Hepatic stellate cell (primary cell): ENCODE data around the gene BCAT1.
"Not testable (repeated sequence)": the region's sequence is repeated elsewhere in the genome, so short reads cannot be mapped to it uniquely, and the experiment has no call there.

ENCODE experiments used
- DNase-seq: peaks from one replicate; pipeline ENCODE4 v3.0.0; 2011; ENCODE audit warnings: low spot score

The BCAT1 gene

GRCh38 chr12:24898606-24899005, 50.3 kb downstream of the BCAT1 start:
- DNase-seq = no peak

DNA sequence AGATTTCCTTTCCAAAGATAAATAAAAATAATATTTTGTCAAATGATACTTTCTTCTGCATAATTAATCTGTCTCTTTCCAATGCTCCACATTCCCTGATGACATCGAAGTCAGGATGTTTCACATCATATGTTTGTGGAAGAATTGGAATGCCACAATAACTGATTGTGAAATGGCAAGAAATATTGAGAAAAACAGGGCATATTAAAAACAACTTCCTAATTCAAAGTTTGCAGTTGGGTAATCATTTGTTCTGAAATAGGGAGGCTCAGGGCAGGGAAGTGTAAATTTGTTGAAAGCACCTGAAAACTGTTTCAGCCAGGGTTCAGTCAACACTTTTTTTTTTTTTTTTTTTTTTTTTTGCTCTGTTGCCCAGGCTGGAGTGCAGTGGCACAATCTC, 50.7 kb downstream of the BCAT1 start:
- no peak for DNase-seq

DNA sequence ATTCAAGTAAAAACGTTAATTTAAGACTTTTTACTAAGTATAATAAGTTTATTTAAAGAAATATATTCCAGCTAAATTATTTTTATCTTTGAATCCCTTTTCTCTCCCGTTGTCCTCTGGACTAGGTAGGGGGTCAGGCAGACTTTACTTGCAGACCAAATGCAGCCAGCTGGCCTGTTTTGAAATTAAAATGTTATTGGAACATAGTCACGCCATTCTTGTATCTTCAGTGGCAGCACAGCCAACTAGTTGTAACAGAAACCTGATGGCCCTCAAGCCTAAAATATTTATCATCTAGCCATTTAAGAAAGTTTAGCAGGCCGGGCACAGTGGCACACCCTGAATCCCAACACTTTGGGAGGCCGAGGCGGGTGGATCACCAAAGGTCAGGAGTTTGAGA, 52.7 kb downstream of the BCAT1 start:
- DNase-seq = no peak

- peak; percentile 40 for DNase-seq
These were observed 53.3 kb downstream of the BCAT1 start for GRCh38 chr12:24895612-24896011.

- no peak for DNase-seq
These were observed 54.0 kb downstream of the BCAT1 start for GRCh38 chr12:24894879-24895278.

DNA sequence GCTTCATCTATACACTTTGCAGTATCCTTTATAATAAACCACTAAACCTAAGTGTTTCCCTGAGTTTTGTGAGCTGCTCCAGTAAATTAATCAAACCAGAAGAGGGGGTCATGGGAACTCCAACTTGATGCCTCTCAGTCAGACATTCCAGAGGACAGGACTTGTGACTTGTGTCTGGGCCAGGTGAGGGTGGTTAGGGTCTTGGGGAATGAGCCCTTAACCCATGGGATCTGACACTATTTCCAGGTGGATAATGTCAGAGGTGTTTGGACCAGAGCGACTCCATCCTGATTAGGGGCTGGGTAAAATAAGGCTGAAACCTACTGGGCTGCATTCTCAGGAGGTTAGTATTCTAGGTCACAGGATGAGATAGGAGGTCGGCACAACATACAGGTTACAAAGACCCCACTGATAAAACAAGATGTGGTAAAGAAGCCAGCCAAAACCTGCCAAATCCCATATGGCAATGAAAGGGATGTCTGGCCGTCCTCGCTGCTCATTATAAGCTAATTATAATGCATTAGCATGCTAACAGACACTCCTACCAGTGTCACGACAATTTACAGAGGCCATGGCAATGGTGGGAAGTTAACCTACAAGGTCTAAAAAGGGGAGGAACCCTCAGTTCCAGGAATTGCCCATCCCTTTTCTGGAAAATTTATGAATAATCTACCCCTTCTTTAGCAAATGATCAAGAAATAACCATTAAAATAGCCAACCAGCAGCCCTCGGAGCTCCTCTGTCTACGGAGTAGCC, 58.7 kb downstream of the BCAT1 start:
- DNase-seq = no peak

GRCh38 chr12:24889411-24889810, 59.5 kb downstream of the BCAT1 start:
- DNase-seq = no peak

GRCh38 chr12:24888813-24889212, 60.1 kb downstream of the BCAT1 start:
- DNase-seq = no peak

DNA sequence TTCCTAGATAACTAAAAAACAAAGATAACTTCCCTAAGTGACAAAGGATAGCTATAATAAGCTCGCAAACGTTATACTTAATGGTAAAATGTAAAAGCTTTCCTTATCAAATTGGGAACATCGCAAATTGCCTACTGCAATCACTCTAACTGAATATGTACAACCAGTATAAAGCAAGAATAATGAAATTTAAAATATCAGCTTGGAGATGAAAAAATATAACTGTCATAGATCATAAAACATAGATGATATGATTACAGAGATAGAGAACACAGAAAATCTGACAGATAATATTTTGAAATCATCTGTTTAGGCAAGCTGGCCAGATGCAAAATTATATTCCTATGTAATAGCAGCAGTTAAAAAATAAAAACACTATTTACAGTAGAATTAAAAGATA, 64.0 kb downstream of the BCAT1 start:
- DNase-seq = no peak

GRCh38 chr12:24881724-24882371, 67.1 kb downstream of the BCAT1 start:
- DNase-seq = no peak

DNA sequence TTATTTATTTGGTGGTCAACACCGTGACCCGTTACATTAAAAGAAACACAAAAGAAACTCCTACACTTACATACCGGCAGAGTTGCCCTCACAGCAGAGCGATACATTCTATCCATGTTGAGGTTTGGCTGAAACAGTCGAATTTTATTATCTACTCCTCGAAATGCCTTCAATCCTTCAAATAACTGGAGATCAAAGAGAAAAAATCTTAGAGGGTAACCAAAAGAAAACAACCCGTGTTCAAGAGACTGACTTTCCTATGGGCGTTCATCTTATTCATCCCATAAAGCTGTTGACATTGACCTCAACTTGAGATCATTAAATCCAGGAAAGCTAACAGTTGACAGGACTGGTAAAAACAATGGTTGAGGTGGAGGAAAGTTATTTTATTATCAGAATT, 67.7 kb downstream of the BCAT1 start:
- DNase-seq = no peak

GRCh38 chr12:24880732-24881131, 68.2 kb downstream of the BCAT1 start:
- no peak for DNase-seq

GRCh38 chr12:24879644-24880043, 69.3 kb downstream of the BCAT1 start:
- DNase-seq = no peak

GRCh38 chr12:24875014-24875413, 73.9 kb downstream of the BCAT1 start:
- no peak for DNase-seq

DNA sequence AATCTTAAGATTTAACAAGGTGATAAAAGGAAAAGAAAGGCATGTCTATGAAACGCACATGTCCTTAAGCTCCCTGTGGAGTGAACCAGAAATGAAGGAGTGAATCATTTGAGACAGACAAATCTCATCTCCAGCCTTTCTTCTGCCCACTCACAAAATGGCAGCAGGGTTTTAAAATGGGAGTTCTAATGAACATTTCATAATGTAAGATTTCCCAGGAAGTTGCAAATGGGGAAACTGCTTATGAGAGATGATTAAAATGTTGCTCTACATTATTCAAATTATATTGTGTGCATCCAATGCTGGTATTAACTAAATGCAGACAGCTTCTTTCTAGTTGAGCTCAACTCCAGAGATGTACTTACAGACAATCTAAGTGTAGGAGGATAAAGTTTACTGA, 76.7 kb downstream of the BCAT1 start:
- DNase-seq = no peak

DNA sequence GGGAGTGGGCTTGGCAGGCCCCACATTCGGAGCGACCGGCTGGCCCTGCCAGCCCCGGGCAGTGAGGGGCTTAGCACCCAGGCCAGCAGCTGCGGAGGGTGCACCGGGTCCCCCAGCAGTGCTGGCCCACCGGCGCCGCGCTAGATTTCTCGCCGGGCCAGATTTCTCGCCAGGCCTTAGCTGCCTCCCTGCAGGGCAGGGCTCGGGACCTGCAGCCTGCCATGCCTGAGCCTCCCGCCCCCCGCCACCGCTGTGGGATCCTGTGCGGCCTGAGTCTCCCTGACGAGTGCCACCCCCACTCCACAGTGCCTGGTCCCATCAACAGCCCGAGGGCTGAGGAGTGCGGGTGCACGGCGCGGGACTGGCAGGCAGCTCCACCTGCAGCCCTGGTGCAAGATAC, 82.8 kb downstream of the BCAT1 start:
- not testable (repeated sequence) for DNase-seq

DNA sequence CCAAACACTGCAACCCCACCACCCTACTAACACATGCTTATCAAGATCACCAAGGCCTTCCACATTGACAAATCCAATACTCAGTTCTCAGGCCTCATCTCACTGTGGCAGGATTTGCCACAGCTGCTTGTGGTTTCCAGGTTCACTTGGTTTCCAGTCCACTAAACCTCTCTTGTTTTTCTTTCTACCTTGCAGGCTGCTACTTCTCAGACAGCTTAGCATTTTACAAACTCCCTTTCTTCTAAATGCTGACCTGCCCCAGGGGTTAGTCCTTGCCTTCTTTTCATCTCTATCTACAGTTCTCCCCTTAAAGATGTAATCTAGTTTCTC, 84.1 kb downstream of the BCAT1 start:
- peak; percentile 48 for DNase-seq

GRCh38 chr12:24861766-24862540, 86.9 kb downstream of the BCAT1 start:
- no peak for DNase-seq

DNA sequence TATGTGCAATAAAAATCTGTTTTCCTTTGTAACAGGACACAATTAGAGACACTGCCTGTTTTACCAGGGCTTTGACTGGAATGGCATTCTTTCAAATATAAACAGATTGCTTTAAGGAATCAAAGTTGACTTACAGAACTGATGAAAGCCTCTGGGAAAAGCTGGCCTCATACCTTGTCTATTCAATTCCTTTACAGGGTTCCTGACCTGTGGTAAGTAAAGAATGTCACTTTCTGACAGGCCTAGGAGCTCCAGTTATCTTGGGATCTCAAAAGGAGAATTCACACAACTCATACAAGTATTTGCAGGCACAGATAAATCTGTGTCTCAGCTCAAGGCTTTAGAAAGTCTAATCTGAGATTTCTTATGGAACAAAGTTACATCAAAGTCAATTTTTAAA, 88.4 kb downstream of the BCAT1 start:
- DNase-seq = no peak

GRCh38 chr12:24856541-24856940, 92.4 kb downstream of the BCAT1 start:
- no peak for DNase-seq

GRCh38 chr12:24854908-24855307, 94.0 kb downstream of the BCAT1 start:
- DNase-seq = peak; percentile 8

- no peak for DNase-seq
These were observed 94.9 kb downstream of the BCAT1 start for GRCh38 chr12:24854017-24854416.

DNA sequence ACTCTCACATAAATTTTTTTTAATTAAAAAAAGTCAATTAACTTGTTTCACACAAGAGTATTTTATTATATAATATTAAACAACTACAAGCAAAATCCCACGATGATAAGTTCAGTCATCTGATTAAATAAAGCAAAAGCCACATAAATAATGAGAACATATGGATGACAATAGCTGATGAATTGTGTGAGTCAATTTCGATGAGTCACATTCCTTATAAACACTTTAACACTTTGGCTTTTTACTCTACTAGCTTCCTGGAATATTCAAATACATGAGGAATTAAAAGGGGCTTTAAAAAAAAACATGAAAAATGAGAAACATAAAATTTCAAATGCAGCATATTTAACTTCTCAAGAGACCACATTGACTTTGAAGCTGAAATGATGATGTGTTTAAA, 95.3 kb downstream of the BCAT1 start:
- DNase-seq = no peak
